ENCODE measurements around the gene SND1.

GRCh38 chr7:127831318-127832219, 179.6 kb downstream of the SND1 start:
- TF ChIP-seq CTCF (IDR thresholded peaks at IDR 0.05; ENCODE audit: insufficient read depth, low read length, poor library complexity, severe bottlenecking), result no peak
- no peak for TF ChIP-seq EZH2phosphoT487 (conservative IDR thresholded peaks at IDR 0.05; ENCODE audit: low read length)

All from SU-DHL-6 (cell line).